Retinal pigment epithelial cell (primary cell): ENCODE data around the gene TUBB2B.
"Not testable (repeated sequence)": the region's sequence is repeated elsewhere in the genome, so short reads cannot be mapped to it uniquely, and the experiment has no call there.

Experiments used
- DNase-seq: peaks from one replicate; pipeline ENCODE4 v3.0.0-alpha.2; 2010; ENCODE audit warnings: low read depth
- H3K4me3 ChIP-seq: 2 replicates; pipeline ENCODE4 v1.5.1; 2011; ENCODE audit warnings: mild to moderate bottlenecking, low read length, control low read depth, moderate library complexity
- TF ChIP-seq, protein P1 (sequence below): conservative IDR thresholded peaks from 2 replicates; pipeline ENCODE4 v1.5.1; 2011; ENCODE audit warnings: low read depth, low read length, control low read depth, inconsistent platforms

TUBB2B gene

DNA sequence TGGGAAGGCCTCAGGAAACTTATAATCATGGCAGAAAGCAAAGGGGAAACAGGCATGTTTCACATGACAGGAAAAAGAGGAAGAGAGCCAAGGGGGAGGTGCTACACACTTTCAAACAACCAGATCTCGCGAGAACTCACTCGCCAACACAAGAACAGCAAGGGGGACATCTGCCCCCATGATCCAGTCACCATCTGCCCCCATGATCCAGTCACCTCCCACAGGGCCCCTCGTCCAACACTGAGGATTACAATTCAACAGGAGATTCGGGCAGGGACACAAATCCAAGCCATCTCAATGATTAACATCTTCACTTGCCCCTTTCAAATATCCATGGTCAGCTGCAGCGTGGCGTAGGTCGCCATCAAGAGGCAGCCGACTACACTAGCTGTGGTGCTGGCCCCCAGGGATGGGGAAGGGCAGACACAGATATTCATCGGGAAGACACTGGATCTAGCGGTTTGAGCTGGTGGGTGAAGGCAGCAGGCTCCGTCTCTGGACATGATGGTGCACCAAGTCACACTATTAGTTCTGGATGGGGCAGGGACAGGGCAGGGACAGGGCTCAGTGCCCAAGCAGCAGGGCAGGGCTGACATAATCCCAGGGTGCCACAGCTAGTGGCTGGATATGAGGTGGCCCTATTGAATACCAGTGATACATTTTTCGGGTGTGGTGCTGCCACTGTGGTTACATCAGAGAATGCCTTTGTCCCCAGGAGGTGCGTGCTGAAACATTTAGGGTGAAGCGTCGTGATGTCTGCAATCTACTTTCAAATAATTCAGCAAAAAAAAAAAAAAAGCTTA, 31.6 kb downstream of the TUBB2B start:
- no peak for DNase-seq
- no peak overlapping the region for H3K4me3 ChIP-seq
- TF ChIP-seq, protein P1, sequence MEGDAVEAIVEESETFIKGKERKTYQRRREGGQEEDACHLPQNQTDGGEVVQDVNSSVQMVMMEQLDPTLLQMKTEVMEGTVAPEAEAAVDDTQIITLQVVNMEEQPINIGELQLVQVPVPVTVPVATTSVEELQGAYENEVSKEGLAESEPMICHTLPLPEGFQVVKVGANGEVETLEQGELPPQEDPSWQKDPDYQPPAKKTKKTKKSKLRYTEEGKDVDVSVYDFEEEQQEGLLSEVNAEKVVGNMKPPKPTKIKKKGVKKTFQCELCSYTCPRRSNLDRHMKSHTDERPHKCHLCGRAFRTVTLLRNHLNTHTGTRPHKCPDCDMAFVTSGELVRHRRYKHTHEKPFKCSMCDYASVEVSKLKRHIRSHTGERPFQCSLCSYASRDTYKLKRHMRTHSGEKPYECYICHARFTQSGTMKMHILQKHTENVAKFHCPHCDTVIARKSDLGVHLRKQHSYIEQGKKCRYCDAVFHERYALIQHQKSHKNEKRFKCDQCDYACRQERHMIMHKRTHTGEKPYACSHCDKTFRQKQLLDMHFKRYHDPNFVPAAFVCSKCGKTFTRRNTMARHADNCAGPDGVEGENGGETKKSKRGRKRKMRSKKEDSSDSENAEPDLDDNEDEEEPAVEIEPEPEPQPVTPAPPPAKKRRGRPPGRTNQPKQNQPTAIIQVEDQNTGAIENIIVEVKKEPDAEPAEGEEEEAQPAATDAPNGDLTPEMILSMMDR, result no peak

DNA sequence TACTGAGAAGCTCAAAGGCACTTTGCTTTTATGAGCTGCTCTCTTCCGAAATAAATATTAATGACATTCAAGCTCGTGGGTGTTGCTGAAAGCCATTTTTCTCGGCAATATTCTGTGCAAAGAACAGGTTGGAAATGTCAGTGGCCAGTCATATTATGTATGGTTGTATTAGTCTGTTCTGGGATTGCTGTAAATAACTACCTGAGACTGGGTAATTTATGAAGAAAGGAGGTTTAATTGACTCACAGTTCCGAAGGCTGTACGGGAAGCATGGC, 32.1 kb downstream of the TUBB2B start:
- H3K4me3 ChIP-seq, result no peak overlapping the region
- no peak for DNase-seq
- TF ChIP-seq, protein P1, result no peak

DNA sequence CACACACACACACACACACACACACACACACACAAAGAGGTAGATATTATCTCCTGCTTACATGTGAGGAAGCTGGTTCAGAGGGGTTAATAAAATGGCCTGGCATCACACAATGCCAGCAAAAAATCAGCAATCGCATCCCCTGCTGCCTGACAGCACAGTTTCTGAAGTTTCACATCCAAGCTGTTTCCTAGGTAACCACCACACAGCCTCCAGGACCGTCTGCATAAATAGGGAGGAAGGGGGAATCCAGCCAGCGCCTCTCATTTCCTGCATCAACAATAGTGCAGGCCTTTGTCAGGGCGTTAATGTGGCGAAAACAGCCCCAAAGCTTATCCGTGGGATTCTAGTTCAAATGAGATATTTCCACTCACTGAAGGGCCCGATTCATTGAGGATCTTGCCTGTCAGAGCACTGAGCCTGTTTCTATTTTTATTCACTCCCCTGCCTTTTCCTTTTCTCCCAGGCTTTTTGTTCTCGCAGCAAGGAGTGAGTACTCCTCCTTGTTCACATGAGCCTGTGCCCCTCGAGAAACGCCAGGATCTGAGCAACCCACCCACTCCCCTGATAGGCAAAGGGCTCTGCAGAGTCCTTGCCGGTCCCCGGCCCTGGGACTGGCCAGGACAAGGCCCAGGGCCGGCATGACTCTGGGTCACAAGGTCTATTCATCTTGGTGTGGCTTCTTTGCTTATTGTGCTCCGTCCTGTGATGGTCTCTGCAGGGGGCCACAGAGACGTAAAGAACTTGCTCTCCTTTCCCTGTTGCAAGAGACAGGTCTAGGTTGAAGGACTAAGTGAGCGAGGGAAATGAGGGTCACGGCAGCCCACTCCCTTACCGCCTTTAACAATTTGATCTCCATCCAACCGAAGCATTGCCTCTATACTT, 32.7 kb downstream of the TUBB2B start:
- no peak overlapping the region for H3K4me3 ChIP-seq
- TF ChIP-seq, protein P1, result no peak
- no peak for DNase-seq

DNA sequence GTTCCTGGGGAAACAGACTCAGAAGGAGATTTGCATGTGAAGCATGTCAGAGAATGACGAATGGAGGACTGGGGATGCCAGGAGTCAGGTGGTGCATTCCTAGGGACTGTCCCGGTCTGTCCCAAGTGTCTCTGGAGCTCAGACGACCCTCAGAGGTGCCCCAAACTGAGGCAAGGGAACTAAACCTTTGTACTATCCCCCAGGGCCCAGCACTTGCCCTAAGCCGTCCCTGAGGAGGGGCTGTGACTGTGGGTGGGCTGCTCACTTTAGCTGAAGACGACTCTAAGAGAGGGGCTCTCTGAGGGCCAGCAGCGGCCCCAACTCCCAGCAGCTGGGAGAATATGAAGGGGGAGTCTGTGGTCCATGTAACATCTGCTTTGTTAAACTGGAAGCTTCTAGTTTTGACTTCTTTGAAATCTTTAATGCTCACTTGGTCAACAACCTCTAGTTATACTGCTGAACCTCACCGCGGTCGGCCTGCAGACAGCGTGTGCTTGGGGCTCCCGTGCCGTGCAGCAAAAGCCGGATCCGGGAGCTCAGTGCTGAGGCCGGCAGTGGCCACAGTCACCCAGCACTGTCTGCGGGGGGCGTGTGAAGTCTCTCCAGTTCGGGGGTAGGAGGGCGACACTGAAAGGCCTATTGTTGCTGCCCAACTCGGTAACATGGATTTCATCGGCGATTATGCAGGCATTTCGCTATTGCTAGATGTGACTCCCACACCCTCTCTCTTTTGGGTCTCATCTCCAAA, 34.2 kb downstream of the TUBB2B start:
- TF ChIP-seq, protein P1, result no peak
- no peak for DNase-seq
- H3K4me3 ChIP-seq, result no peak overlapping the region

DNA sequence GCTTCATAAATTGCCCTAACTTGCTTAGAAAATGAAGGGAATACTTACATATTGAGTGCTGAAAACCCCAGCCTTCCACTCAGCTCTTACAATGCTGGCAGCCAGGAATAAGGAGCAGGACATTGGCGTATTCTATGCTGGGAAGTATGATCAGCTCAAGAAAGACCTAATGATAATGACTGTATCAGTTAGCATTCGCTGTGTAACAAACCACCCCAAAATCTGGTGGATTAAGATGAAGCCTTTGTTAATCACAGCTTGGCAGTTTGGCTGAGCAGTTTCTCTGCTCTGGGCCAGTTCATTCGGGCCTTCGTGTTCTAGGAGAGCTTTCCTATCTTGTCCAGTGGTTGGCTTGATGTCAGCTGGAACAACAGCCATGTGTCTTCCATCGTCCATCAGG, 36.7 kb downstream of the TUBB2B start:
- H3K4me3 ChIP-seq, result no peak overlapping the region
- DNase-seq, result no peak
- TF ChIP-seq, protein P1, result no peak

DNA sequence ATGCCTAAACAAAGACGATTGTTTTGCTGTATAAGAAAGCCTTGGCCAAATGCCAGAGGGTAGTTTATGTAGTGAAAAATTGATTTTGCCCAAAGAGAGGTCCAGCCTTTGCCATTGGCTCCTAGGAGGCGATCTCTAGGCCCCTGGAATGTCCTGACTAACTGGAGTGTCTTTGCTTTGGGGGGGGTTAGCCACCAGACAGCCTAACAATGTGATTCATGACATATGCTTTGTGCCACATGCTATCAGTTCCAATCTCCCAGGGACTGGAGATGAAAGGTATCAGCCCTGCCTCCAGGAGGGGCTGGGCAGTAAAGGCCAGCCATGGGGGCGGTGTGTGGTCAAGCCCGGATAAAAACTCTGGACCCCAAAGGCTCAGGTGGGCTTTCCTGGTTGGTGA, 37.4 kb downstream of the TUBB2B start:
- TF ChIP-seq, protein P1, result no peak

DNA sequence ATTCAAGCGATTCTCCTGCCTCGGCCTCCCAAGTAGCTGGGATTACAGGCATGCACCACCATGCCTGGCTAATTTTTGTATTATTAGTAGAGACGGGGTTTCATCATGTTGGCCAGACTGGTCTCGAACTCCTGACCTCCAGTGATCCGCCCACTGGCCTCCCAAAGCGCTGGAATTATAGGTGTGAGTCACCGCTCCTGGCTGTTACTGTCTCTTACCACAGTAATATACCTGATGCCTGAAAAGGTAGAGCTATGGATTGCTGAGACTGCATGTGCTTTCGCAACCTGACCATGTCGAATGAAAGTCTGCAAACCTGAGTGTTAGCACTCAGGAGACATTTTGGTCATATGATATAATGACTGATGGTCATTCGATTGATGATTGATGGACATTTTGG, 38.3 kb downstream of the TUBB2B start:
- not testable (repeated sequence) for DNase-seq, H3K4me3 ChIP-seq

More for the DNA sequence above, 37.4 kb downstream of the TUBB2B start:
- DNase-seq, result no peak
- H3K4me3 ChIP-seq, result no peak overlapping the region
